Gastrocnemius medialis (tissue), 4 donors: ENCODE results near the gene ZNF580. TPM values are rescaled to one million over a fixed set of nuclear protein-coding genes. Genes with fewer than 3 reads are reported as not detected.

Source experiments
- ATAC-seq, 2 donors: fragments of 150-250 bp; one replicate each; pipeline ENCODE4 v1.9.1; 2016
- DNase-seq, 2 donors: peaks; one replicate each; pipeline ENCODE4 v3.0.0-alpha.2; 2019
- H3K27ac ChIP-seq, 4 donors: fragments of 200-600 bp; sonication (generic); 1 replicate in 1 of 4; 2 replicates in 3 of 4; pipeline ENCODE4 v1.5.1; 2016 to 2018; ENCODE audit warnings: mild to moderate bottlenecking in 2 of 4, moderate library complexity in 1 of 4
- H3K27me3 ChIP-seq, 3 donors: fragments of 200-600 bp; sonication (generic) in 2 of 3; 1 replicate in 1 of 3; 2 replicates in 2 of 3; pipeline versions ENCODE4 v1.5.1 to v1.6.0; 2016 to 2019; ENCODE audit warnings: mild to moderate bottlenecking in 1 of 3, moderate library complexity in 1 of 3
- H3K36me3 ChIP-seq, 2 donors: fragments of 200-600 bp; sonication (generic) in 1 of 2; one replicate each; pipeline ENCODE4 v1.5.1; 2017 to 2018
- H3K4me1 ChIP-seq, 2 donors: fragments of 200-600 bp; sonication (generic) in 1 of 2; one replicate each; pipeline ENCODE4 v1.5.1; 2016 to 2017; ENCODE audit warnings: mild to moderate bottlenecking in 2 of 2
- H3K4me3 ChIP-seq, 4 donors: fragments of 200-600 bp; sonication (generic) in 3 of 4; 1 replicate in 1 of 4; 2 replicates in 3 of 4; pipeline ENCODE4 v1.5.1; 2016 to 2019; ENCODE audit warnings: mild to moderate bottlenecking in 2 of 4
- H3K9me3 ChIP-seq, 3 donors: fragments of 200-600 bp; sonication (generic) in 2 of 3; 1 replicate in 1 of 3; 2 replicates in 2 of 3; pipeline ENCODE4 v1.5.1; 2016 to 2019
- POLR2A ChIP-seq, 2 donors: fragments of 450-650 bp; IDR thresholded peaks; one replicate each; pipeline ENCODE4 v1.6.1; 2017; ENCODE audit warnings: antibody characterized with exemption in 2 of 2, mild to moderate bottlenecking in 2 of 2, moderate library complexity in 2 of 2
- in situ Hi-C, 4 donors: fragments of 200-750 bp; cut with MboI; loops; one replicate each; pipeline versions ENCODE4 v1.15.0 to v1.8.0; 2017; ENCODE audit warnings: low sequenced_read_pairs in 4 of 4
- intact Hi-C: fragments of 100-400 bp; cut with DNase I; formaldehyde crosslinking; loops from one replicate; pipeline ENCODE4 v1.15.1; 2023; ENCODE audit warnings: low total_unique reads
- total RNA-seq, 4 donors: library from RNA; depleted of rRNA; stranded (reverse); fragments of >200 nt; gene quantifications; one replicate each; pipeline versions ENCODE4 v1.1.0 to v1.2.3, GENCODE V29; 2016
- TF ChIP-seq, protein P1 (sequence below), 5 experiments: fragments of 450-650 bp in 3 of 5; fragments of 200-600 bp in 2 of 5; sonication (generic) in 2 of 5; IDR thresholded peaks in 4 of 5; conservative IDR thresholded peaks in 1 of 5; 1 replicate in 4 of 5; 2 replicates in 1 of 5; pipeline ENCODE4 v1.5.1; 2016 to 2019; ENCODE audit warnings: antibody characterized with exemption in 5 of 5, mild to moderate bottlenecking in 3 of 5, moderate library complexity in 3 of 5

Gene ZNF580
- total RNA-seq, 4 donors from 2014 or later, result 1.5 to 12.3 (median 7.2) TPM

DNA sequence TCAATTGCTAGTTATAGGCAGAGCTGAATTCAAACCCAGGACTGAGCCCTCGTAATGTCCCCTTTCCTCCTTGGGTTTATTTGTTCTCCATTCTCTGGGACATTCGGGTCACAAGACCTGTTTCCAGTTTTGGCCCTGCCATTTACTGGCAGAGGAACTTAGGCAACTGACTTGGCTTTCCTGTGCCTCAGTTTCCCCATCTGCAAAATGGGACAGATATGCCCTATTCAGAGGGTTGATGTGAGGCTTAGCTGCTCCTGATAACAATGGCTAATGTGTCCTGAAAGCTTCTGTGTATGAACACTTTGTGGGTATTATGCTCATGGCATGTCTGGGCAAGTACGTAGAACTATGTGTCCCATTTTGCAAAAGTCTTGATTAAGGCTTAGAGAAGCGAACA is 39.7 kb upstream of the ZNF580 start:
- intact Hi-C loops (loop anchor here (2.0 to 10.0 kb wide), 2 partner anchors 262 to 1396 kb away; partner anchors contain the start of genes KMT5C and RPS9), in situ Hi-C loops (no loop called here)
- DNase-seq (no peak), ATAC-seq (no peak)
- H3K27me3 ChIP-seq, result no peaks in the 10 kb centered on the region
- peaks cover 16 to 17% of the 10 kb centered on the region in 2 donors for H3K4me1 ChIP-seq
- TF ChIP-seq, protein P1, sequence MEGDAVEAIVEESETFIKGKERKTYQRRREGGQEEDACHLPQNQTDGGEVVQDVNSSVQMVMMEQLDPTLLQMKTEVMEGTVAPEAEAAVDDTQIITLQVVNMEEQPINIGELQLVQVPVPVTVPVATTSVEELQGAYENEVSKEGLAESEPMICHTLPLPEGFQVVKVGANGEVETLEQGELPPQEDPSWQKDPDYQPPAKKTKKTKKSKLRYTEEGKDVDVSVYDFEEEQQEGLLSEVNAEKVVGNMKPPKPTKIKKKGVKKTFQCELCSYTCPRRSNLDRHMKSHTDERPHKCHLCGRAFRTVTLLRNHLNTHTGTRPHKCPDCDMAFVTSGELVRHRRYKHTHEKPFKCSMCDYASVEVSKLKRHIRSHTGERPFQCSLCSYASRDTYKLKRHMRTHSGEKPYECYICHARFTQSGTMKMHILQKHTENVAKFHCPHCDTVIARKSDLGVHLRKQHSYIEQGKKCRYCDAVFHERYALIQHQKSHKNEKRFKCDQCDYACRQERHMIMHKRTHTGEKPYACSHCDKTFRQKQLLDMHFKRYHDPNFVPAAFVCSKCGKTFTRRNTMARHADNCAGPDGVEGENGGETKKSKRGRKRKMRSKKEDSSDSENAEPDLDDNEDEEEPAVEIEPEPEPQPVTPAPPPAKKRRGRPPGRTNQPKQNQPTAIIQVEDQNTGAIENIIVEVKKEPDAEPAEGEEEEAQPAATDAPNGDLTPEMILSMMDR (IDR thresholded peaks at IDR 0.05 in 4 of 5, conservative IDR thresholded peaks at IDR 0.05 in 1 of 5), result no peak
- TF ChIP-seq POLR2A (IDR thresholded peaks at IDR 0.05), result no peak
- peaks cover 0 to 4% of the 10 kb centered on the region in 2 donors for H3K36me3 ChIP-seq
- peak overlapping the region; percentile 75 to 95 (median 86) for H3K4me3 ChIP-seq
- H3K9me3 ChIP-seq, result no peaks in the 10 kb centered on the region
- peak overlapping the region; percentile 97 to 100 (median 98) for H3K27ac ChIP-seq

GRCh38 chr19:55602104-55603001 is 38.4 kb upstream of the ZNF580 start:
- H3K27ac ChIP-seq, result peak overlapping the region; percentile 97 to 100 (median 98)

GRCh38 chr19:55603115-55603514 is 37.7 kb upstream of the ZNF580 start:
- H3K4me1 ChIP-seq, result peaks cover 27 to 34% of the 10 kb centered on the region in 2 donors
- H3K27ac ChIP-seq, result peak overlapping the region in 2 of 4 donors; percentile 28 to 99
- DNase-seq, result no peak
- H3K9me3 ChIP-seq, result no peaks in the 10 kb centered on the region
- no peaks in the 10 kb centered on the region for H3K36me3 ChIP-seq
- intact Hi-C loops (loop anchor here (10.0 kb wide), 1 partner anchor 1398 kb away; the partner anchor contains the start of gene RPS9), in situ Hi-C loops (no loop called here)
- no peak overlapping the region for H3K4me3 ChIP-seq
- H3K27me3 ChIP-seq, result no peaks in the 10 kb centered on the region
- TF ChIP-seq POLR2A (IDR thresholded peaks at IDR 0.05), result no peak
- TF ChIP-seq, protein P1 (IDR thresholded peaks at IDR 0.05 in 4 of 5, conservative IDR thresholded peaks at IDR 0.05 in 1 of 5), result no peak
- no peak for ATAC-seq

More at GRCh38 chr19:55602104-55603001, 38.4 kb upstream of the ZNF580 start:
- in situ Hi-C loops, result no loop called here
- H3K36me3 ChIP-seq, result no peaks in the 10 kb centered on the region
- peaks cover 27 to 28% of the 10 kb centered on the region in 2 donors for H3K4me1 ChIP-seq
- TF ChIP-seq, protein P1 (IDR thresholded peaks at IDR 0.05 in 4 of 5, conservative IDR thresholded peaks at IDR 0.05 in 1 of 5), result no peak
- no peak for TF ChIP-seq POLR2A (IDR thresholded peaks at IDR 0.05)
- H3K27me3 ChIP-seq, result no peaks in the 10 kb centered on the region
- intact Hi-C loops, result loop anchor here (10.0 kb wide), 1 partner anchor 1398 kb away; the partner anchor contains the start of gene RPS9
- ATAC-seq (no peak), DNase-seq (no peak)
- H3K4me3 ChIP-seq, result no peak overlapping the region
- H3K9me3 ChIP-seq, result no peaks in the 10 kb centered on the region

- Histone ChIP-seq H3K4me1 (peaks cover 27 to 34% of the 10 kb centered on the region in 2 donors), H3K27me3 (no peaks in the 10 kb centered on the region), H3K4me3 (peak overlapping the region in 1 of 4 donors; percentile 84), H3K27ac (peak overlapping the region; percentile 91 to 99 (median 94)), H3K9me3 (no peaks in the 10 kb centered on the region), H3K36me3 (no peaks in the 10 kb centered on the region)
- DNase-seq (no peak), ATAC-seq (no peak)
- intact Hi-C loops, result loop anchor here (2.0 to 10.0 kb wide), 2 partner anchors 57 to 1399 kb away; partner anchors contain the start of gene RPS9
- in situ Hi-C loops, result no loop called here
- TF ChIP-seq, protein P1 (IDR thresholded peaks at IDR 0.05 in 4 of 5, conservative IDR thresholded peaks at IDR 0.05 in 1 of 5), result no peak
- no peak for TF ChIP-seq POLR2A (IDR thresholded peaks at IDR 0.05)
Measured at GRCh38 chr19:55603581-55604292, 37.1 kb upstream of the ZNF580 start.
